BJ (cell line): ENCODE measurements around the gene COL4A4. TPM values are rescaled to one million over a fixed set of nuclear protein-coding genes. Genes with fewer than 3 reads are reported as not detected.
A peak's percentile ranks its signal among the peaks of the same experiment; 100 is the strongest.
"Not testable (repeated sequence)": the region's sequence is repeated elsewhere in the genome, so short reads cannot be mapped to it uniquely, and the experiment has no call there.

Experiments
- CTCF ChIA-PET: fragments of 350-600 bp; formaldehyde crosslinking; extraction: SDS; loops from one replicate; lab custom pipeline; 2021; ENCODE audit warnings: antibody characterized with exemption, inconsistent platforms; lab: Yijun Ruan, JAX
- POLR2A ChIA-PET: fragments of 300-600 bp; sonication (Branson Sonifier 250); formaldehyde crosslinking; extraction: SDS; loops from one replicate; lab custom pipeline; 2021; ENCODE audit warnings: antibody characterized with exemption; lab: Charles Lee
- DNase-seq: peaks from one replicate; pipeline ENCODE4 v3.0.0-alpha.2; 2011; ENCODE audit warnings: low read depth
- H3K27me3 ChIP-seq: 2 replicates; pipeline ENCODE4 v1.6.0; 2011; ENCODE audit warnings: low read length; ENCODE audit not compliant: control insufficient read depth, insufficient read depth
- H3K36me3 ChIP-seq: 2 replicates; pipeline ENCODE4 v1.5.1; 2011; ENCODE audit warnings: low read length; ENCODE audit not compliant: control insufficient read depth, insufficient read depth
- H3K4me3 ChIP-seq: 2 replicates; pipeline ENCODE4 v1.5.1; 2011; ENCODE audit warnings: low read depth, mild to moderate bottlenecking, control low read depth, low read length
- polyA plus RNA-seq: library from polyadenylated mRNA; depleted of rRNA; stranded (reverse); fragments of >200 nt; gene quantifications from 2 replicates; pipeline ENCODE4 v1.2.3, GENCODE V29; 2011
- TF ChIP-seq, protein P1 (sequence below): IDR thresholded peaks from 2 replicates; pipeline ENCODE4 v1.5.1; 2011; ENCODE audit warnings: low read depth, mild to moderate bottlenecking, control low read depth, inconsistent platforms, low read length, moderate library complexity; ENCODE audit not compliant: insufficient read depth

Gene COL4A4
- polyA plus RNA-seq, 1 experiment, result 0.36 TPM

- TF ChIP-seq, protein P1, sequence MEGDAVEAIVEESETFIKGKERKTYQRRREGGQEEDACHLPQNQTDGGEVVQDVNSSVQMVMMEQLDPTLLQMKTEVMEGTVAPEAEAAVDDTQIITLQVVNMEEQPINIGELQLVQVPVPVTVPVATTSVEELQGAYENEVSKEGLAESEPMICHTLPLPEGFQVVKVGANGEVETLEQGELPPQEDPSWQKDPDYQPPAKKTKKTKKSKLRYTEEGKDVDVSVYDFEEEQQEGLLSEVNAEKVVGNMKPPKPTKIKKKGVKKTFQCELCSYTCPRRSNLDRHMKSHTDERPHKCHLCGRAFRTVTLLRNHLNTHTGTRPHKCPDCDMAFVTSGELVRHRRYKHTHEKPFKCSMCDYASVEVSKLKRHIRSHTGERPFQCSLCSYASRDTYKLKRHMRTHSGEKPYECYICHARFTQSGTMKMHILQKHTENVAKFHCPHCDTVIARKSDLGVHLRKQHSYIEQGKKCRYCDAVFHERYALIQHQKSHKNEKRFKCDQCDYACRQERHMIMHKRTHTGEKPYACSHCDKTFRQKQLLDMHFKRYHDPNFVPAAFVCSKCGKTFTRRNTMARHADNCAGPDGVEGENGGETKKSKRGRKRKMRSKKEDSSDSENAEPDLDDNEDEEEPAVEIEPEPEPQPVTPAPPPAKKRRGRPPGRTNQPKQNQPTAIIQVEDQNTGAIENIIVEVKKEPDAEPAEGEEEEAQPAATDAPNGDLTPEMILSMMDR, result no peak
- Histone ChIP-seq H3K27me3 (no peaks in the 10 kb centered on the region), H3K36me3 (no peaks in the 10 kb centered on the region), H3K4me3 (no peak overlapping the region)
- ChIA-PET POLR2A (no interaction called here), CTCF (no interaction called here)
- DNase-seq, result no peak
Measured at GRCh38 chr2:227180770-227181169, 16.8 kb upstream of the COL4A4 start.

- Histone ChIP-seq H3K4me3 (no peak overlapping the region), H3K27me3 (no peaks in the 10 kb centered on the region), H3K36me3 (no peaks in the 10 kb centered on the region)
- ChIA-PET POLR2A (no interaction called here), CTCF (no interaction called here)
- no peak for DNase-seq
- TF ChIP-seq, protein P1, result no peak
Measured at GRCh38 chr2:227179988-227180685, 16.1 kb upstream of the COL4A4 start.

DNA sequence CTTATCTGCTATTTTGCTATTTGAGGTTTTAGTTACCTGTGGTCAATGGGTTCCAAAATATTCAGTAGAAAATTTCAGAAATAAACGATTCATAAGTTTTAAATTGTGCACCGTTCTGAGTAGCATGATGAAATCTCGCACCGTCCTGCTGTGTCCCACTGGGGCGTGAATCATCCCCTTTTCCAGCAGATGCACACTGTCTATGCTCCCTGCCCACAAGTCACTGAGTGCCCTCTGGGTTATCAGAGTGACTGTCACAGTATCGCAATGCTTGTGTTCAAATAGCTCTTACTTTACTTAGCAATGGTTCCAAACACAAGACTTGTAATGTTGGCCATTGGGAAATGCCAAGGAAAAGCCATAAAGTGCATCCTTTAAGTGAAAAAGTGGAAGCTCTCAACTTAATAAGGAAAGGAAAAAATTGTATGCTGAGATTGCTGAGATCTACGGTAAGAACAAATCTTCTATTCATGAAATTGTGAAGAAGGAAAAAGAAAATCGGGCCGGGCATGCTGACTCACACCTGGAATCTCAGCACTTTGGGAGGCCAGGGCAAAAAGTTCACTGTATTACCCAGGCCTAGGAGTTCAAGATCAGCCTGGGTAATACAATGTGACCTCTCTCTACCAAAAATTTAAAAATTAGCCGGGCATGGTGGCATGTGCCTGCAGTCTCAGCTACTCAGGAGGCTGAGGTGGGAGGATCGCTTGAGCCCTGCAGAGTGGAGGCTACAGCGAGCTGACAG is 13.8 kb upstream of the COL4A4 start:
- Histone ChIP-seq H3K27me3 (no peaks in the 10 kb centered on the region), H3K4me3 (no peak overlapping the region), H3K36me3 (no peaks in the 10 kb centered on the region)
- POLR2A ChIA-PET, result no interaction called here
- CTCF ChIA-PET, result no interaction called here
- TF ChIP-seq, protein P1, result no peak
- no peak for DNase-seq

DNA sequence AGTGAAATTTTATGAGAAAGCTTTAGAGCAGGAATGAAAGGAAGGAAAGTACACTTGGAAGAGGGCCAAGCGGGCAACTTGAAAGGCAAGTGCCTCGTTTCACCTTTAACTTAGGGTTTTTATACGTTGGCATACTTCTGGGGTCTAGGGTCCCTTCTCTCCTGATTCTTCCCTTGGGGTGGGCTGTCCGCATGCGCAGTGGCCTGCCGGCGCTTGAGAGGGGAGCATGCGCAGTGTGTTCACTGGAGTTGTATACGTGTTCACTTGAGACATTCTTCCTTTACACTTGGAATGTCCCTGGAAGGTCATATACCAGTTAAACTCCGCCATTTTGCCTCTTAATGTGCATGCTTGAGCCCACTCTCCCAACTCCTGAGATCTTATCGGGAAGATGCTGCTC is 7.8 kb upstream of the COL4A4 start:
- CTCF ChIA-PET, H3K4me3 ChIP-seq, POLR2A ChIA-PET, DNase-seq, H3K27me3 ChIP-seq, H3K36me3 ChIP-seq: not testable (repeated sequence)

DNA sequence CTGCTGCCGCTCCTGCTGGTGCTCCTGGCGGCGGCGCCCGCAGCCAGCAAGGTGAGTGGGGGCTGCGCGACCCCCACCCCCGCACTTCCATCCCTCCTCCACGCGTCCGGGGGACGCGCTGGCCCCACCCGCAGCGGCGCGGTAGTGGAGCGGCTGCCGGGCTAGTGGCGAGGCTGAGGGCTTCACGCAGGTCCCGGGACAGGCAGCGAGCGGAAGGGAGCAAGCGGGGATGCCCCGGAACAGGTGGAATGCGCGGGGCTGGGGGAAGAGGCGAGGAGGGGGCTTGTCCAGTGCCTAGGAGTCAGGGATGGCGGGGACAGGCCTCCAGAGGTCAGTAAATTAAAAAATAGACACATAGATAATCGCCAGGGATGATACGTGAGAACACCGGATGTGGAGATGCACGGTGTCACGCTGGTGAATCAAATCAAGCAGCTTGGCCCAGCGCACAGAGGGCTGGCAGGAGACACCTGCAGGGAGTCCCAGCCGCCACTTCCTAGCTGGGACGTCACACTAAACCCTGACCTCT is 822 bp upstream of the COL4A4 start:
- CTCF ChIA-PET, result no interaction called here
- no peak for DNase-seq
- Histone ChIP-seq H3K4me3 (peak overlapping the region; percentile 48), H3K36me3 (no peaks in the 10 kb centered on the region), H3K27me3 (peaks cover 6% of the 10 kb centered on the region)
- POLR2A ChIA-PET, result no interaction called here
- TF ChIP-seq, protein P1, result no peak
